Breast epithelium (tissue), 3 donors: ENCODE results near the gene TMOD3.

Experiments used
- CTCF ChIP-seq, 3 donors: fragments of 450-650 bp; IDR thresholded peaks; one replicate each; pipeline ENCODE4 v1.5.1; 2016 to 2017; ENCODE audit warnings: antibody characterized with exemption in 3 of 3, mild to moderate bottlenecking in 3 of 3, moderate library complexity in 3 of 3
- POLR2A ChIP-seq: fragments of 450-650 bp; IDR thresholded peaks from one replicate; pipeline ENCODE4 v1.6.1; 2016; ENCODE audit warnings: antibody characterized with exemption, mild to moderate bottlenecking, moderate library complexity
- POLR2AphosphoS5 ChIP-seq, 3 donors: sonication (generic); formaldehyde crosslinking; IDR thresholded peaks; one replicate each; pipeline ENCODE4 v1.6.1; 2017; ENCODE audit warnings: antibody characterized with exemption in 3 of 3

GRCh38 chr15:51864408-51865056, 35.1 kb downstream of the TMOD3 start:
- TF ChIP-seq CTCF (IDR thresholded peaks at IDR 0.05) (no peak), POLR2A (no peak), POLR2AphosphoS5 (IDR thresholded peaks at IDR 0.05) (no peak)
